ENCODE data around the gene CDK11B.
A peak's percentile ranks its signal among the peaks of the same experiment; 100 is the strongest.
"Not testable (repeated sequence)": the region's sequence is repeated elsewhere in the genome, so short reads cannot be mapped to it uniquely, and the experiment has no call there.

Gene CDK11B

DNA sequence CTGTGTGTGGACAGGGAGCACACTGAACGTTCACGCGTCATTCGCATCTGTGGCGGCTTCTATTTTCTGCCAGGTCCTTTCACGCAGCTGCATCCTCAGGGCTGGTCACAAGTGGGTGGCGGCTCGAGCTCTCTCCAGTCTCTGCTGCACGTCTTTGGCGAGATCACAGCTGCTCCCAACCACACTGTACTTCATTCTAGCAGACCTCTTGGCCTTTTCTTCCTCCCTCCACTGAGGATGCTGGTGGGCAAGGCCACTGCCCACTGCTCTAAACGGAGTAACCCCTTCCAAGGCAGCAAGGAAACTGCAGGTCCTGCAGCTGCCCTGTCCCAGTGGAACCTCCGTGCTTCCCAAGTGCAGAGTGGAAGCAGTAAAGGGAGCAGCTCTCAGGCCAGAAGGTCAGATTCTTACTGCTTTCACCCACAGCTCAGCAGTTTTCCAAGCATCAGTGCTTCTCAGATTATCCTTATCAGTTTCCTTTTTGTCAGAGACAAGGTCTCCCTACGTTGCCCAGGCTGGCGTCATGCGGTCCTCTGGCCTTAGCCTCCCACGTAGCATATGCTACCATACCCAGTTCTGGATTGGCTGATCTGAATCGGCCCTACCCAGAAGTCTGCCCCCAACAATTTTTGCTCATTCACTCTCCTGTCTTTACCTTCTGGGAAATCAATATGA, 11.1 kb downstream of the CDK11B start:
- DNase-seq: not testable (repeated sequence)

DNA sequence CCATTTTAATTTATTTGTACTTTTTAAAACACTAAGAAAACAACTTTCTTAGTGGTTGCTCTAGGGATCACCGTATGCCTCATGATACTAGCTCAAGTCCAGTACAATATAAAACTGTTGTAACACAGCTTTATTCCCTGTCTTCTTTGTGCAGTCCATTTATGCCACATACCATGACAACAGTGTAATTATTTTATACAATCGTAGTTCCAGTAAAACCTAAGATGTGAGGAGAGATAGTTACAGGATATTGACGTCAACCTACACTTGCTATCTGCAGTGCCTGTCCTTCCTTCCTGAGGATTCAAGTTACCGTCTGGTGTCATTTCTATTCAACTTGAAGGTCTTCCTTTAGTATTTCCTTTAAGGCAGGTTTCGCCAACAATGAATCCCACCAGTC, 12.5 kb downstream of the CDK11B start:
- not testable (repeated sequence) for DNase-seq

DNA sequence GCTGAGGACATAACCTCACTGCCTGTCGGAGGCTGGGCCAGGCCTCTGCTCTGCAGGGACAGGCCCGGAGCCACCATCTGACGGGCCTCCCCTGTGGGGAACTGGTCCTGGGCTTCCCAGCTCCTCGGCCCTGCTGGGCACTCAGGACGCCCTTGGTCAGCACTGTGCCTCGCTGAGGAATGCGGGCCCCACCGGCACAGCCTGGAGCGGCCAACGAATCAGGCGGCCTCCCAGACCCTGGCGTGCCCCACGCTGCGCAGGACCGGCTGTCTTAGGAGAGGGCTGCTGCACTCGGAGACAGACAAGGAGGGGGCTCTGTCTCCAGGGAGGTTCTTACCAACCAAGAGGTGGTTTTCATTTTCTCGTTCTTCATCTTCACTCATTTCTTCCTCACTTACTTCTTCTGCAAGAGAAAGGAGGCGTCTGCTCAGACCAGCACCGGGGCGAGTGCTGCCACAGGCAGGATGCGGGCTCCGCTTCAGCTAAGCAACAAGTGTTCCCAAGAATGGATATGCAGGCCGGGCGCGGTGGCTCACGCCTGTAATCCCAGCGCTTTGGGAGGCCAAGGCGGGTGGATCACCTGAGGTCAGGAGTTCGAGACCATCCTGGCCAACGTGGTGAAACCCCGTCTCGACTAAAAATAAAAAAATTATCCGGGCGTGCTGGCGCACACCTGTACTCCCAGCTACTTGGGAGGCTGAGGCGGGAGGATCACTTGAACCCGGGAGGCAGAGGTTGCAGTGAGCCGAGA, 17.9 kb downstream of the CDK11B start:
- not testable (repeated sequence) for DNase-seq

DNA sequence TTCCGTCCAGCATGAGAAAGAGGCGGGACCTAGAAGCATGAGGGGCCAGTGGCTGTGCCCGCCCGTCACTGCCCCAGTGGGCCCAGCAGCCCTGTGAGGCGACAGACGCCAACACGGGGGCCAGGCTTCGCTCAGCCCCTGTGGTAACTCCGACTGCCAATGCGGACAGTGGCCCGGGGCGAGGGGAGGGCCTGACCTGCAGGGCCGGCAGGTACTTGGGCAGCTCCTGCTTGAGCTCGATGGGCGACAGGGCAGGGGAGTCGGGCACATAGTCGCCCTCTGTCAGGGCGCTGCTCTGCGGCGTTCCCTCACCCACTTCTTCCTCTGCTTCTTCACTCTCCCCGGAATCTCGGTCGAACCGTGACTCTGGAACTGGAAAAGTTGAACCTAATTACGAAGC, 18.7 kb downstream of the CDK11B start:
- DNase-seq: not testable (repeated sequence)

DNA sequence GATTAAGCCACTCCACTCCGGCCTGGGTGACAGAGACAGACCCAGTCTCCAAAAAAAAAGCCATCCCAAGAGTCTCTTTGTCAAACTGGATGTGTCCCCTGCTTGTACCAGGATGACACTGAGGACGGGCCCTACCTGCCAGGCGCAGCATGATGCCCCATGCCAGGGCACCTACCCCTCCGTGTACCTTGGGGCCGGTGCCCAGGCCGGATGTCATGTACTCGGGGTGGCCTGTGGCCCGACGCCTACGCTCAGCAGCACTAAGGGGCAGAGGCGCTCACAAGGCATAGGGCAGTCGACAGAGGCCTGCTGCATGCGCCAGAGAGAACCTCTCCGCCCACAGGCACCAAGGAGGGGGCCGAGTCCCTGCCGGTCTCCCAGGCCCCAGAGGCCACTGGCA, 19.4 kb downstream of the CDK11B start:
- not testable (repeated sequence) for DNase-seq

GRCh38 chr1:1638528-1638927, 20.3 kb downstream of the CDK11B start:
- not testable (repeated sequence) for DNase-seq

DNA sequence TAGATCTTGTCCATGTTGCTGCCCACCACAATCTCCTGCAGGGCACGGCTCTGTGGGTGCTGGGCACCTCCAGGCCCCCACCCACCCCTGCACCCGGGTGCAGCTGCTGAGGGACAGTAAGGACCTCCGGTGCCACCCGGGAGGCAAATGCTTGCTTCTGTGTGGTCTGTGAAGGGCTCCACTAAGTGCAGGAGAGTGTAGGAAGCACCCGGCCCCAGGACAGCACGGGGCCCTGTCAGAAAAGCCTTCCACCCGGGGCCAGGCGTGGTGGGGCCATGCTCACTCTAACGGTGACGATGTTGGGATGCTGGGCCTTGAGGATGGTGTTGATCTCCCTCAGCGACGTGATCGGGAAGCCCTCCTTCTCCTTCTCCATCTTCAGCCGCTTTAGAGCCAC, 21.3 kb downstream of the CDK11B start:
- not testable (repeated sequence) for DNase-seq

GRCh38 chr1:1636621-1637478, 22.0 kb downstream of the CDK11B start:
- not testable (repeated sequence) for DNase-seq

DNA sequence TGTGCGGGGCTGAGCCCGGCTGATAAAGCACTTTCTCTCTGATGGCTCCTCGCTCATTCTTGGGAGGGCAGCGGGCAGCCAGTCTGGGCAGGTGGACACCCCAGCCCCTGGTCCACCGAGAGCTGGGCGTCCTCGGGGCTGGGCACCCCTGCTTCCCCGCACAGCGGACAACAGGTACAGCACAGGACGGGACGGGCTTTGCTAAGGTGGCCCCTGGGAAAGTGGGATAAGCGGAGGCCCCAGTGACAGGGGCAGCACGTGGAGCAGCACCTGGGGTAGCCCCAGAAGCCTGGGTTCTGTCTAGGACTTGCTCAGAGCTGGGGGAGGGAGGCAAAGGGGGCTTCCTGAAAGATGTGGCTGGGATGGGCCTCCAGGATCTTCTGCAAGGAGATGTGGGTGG, 24.2 kb downstream of the CDK11B start:
- not testable (repeated sequence) for DNase-seq

DNA sequence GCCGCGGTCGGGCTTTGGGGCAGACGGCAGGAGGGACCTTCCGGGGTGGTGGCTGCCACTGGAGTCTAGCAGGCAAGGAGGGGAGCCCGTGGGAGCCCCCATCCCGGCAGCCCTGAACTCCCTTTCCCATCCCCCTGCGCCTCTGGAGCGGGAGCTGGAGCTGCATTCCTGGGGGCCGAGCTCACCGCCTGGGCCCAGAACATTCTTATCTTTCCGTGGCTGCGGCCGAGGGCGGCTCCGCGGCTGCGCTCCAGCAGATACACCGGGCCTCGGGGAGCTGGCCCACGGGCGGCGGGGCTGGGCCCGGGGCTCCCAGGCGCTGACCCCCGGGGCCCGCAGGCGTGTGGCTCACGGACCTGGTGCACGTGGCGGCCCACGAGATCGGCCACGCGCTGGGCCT, 25.4 kb downstream of the CDK11B start:
- DNase-seq: not testable (repeated sequence)

GRCh38 chr1:1631782-1632420, 26.9 kb downstream of the CDK11B start, which contains the start of gene MMP23B:
TSS of gene MMP23B (plus strand) at chr1:1632173. CDS start at chr1:1632219, 46 bp downstream.
- peak; percentile 58 for DNase-seq

GRCh38 chr1:1630965-1631781, 27.6 kb downstream of the CDK11B start:
- peak; percentile 67 for DNase-seq

- peak; percentile 95 for DNase-seq
Measured at GRCh38 chr1:1630191-1630964, 28.4 kb downstream of the CDK11B start.

DNA sequence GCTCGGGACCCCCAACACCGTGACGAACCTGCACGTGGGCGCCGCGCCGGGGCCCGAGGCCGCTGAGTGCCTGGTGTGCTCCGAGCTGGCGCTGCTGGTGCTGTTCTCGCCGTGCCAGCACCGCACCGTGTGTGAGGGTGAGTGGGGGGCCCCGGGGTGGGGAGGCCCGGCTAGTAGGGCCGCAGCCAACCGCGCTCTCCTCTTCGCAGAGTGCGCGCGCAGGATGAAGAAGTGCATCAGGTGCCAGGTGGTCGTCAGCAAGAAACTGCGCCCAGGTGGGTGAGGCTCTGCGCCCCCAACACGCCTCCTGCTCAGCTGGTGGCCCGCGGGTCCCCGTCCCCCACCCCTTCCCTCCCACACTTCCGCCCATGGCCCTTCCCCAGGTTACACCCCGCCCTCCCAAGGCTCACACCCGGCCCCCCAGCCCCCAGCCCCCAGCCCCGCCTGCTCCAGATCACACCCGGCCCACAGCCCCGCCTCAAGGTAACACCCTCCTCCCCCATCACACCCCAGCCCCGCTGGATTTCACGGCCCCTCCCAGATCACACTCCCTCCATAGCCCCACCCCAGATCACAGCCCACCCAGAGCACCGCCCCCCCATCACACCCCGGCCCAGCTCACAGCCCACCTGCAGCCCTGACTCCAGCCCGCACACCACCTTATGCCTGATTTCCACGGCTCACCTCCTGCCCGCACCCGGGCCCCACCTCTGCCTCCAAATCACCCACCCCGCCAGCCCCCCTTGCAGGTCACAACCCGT, 29.2 kb downstream of the CDK11B start:
- DNase-seq: peak; percentile 24

GRCh38 chr1:1628754-1629429, 29.9 kb downstream of the CDK11B start:
- DNase-seq: peak; percentile 31

GRCh38 chr1:1627829-1628753, 30.7 kb downstream of the CDK11B start:
- no peak for DNase-seq

GRCh38 chr1:1627261-1627828, 31.5 kb downstream of the CDK11B start:
- no peak for DNase-seq
